ENCODE results near the gene LAD1. TPM values are rescaled to one million over a fixed set of nuclear protein-coding genes. Genes with fewer than 3 reads are reported as not detected.

LAD1 gene
- polyA plus RNA-seq, 1 donor: 28.4 TPM

DNA sequence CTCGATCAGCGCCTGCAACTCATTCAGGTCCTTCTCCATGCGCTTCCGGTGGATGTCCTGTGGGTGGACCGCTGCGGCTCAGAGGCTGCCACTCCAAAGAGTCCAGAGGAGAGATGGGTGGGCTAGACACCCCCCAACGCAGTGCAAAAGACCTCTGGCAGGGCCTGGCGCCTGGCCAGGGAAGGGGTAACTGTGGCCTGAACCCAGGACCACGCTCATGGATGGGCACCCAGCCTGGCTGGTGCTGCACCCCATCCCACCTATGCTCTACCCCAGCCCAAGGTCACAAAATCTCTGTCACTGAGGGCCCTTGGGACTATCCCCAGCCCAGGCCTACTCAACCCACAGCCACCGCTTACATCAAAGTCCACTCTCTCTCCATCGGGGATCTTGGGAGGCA is 33.9 kb downstream of the LAD1 start:
- DNase-seq: no peak

DNA sequence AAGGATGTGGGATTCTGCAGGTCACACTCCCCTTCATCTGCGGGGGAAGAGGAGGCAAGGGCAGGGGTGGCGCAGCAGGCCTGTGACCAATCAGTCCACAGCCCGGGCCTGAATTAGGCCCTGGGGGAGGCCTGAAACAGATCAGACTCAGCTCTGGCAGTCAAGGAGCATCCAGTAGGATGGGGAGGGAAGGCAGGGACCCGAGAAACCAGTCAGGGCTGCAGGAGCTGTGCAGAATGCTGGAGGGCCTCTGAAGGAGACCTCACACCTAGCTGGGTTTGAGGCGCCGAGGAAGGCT is 34.4 kb downstream of the LAD1 start:
- no peak for DNase-seq

DNA sequence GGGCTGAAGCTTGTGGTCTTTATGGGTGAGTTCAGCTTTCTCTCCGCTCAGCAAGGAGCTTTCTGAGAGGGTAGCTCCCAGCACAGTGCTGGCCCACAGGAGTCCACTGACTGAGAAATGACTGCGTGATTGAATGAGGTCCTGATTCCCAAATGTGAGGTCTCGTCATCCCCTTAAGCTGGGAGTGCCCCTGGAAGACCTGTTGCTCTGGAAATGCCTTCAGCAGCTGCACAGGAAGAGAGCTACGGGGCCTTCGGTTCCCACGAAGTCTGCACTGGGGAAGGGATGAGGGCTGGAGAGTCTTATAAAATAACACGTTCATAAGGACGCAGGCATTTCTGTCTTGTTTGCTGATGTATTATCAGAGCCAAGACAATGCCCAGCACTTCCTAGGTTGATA is 35.7 kb downstream of the LAD1 start:
- DNase-seq: no peak

DNA sequence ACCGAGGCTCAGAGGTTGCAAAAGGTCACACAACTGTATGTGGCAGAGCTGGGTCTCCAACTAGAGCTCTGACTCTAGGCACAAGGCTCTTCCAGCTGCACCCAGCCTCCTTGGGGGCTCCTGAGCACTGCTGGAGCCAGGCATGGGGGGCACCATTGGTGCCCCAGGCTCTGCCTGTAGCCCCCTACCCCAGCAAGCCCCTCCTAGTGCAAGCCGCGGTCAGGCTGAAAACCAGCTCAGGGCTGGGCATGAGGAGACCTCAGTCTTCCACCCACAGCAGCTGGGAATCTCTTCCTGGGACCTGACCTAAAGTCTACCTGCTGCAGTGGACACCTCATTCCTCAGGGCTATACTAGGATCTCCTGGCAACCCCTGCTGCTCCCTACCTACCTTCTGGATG is 36.2 kb downstream of the LAD1 start:
- no peak for DNase-seq

DNA sequence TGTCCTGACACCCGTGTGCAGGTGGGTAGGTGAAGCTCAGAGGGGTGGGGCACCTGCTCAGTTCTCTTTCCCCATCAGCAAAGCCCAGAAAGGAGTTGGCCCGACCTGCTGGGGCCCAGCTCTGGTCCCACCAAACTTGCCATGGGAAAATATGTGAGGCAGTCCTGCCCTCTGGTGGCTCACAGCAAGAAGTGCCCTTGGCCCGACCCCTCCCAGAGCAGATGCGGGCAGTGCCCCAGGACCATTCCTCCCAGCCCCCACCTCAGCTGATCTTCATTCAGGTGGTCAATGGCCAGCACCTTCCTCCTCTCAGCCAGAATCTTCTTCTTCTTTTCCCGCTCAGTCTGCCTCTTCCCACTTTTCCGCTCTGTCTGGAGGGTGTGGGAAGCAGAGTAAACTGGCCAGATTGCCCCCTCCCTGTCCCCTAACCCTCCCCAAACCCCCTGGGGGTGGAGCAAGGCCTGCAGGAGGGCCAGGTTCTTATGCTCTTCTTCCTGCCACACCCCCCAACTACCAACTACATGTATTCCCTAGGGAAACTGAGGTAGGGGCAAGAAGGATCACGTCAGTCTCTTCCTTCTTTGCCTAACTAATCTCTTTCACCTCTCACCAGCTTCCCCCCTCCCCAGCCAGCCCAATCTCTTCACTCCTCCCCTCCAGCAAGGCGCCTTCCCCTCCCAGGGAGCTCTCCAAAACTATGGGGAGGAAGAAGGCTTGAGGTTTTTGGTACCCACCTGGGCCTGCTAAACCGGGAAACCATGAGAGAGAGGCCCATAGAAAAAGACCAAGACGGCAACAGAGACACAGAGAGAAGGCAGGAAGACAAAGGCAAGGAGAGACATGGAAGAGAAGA is 37.2 kb downstream of the LAD1 start:
- no peak for DNase-seq

DNA sequence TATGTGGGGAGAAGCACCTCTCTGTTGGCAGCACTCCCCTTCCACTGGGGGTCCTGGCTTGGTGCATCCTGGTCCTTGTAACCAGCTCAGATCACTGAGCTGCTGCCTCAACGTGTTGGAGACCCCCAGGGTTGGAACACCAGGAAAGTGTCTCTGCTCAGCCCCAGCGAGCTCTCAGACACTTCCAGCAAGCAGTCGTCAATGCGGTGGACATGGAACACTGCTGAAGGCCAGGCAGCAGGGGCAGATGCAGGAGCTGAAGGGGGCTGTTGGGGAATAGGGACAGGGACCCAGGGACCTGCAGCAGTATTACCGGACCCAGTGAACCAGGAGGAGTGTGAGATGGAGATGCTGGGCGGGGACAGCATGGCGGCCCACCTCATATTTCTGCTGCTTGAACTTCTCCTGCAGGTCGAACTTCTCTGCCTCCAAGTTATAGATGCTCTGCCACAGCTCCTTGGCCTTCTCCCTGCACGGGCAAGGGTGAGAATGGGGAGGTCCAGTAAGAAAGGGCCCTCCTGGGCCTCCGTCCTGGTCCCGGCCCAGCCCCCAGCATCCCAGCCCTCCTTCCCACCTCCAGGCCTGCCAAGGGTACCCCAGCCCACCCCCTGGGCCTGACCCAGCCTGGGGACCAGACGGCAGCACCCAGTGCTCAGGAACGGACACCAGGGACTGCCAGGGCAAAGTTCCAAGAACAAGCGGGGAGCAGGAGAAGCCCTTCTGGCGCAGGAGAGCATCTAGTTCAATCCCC is 38.0 kb downstream of the LAD1 start:
- DNase-seq: no peak

DNA sequence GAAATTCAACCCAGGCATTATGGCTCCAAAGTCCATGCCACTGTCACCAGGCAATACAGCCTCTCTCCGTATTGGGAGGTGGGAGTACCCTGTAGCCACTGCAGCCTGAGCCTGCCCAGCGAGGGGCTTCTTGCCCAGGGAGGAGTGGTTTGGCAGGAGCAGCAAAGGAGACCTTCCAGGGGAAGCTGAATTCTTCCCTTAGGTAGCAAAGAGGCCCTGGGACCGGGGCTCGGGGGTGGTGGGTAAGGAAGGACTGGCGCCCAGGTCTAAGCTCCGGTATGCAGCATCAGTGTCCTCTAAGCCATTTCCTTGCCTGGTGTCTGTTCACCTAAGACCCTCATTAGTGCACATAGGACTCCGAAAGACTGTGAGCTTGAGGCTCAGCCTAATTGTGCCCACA is 38.6 kb downstream of the LAD1 start:
- DNase-seq: no peak

DNA sequence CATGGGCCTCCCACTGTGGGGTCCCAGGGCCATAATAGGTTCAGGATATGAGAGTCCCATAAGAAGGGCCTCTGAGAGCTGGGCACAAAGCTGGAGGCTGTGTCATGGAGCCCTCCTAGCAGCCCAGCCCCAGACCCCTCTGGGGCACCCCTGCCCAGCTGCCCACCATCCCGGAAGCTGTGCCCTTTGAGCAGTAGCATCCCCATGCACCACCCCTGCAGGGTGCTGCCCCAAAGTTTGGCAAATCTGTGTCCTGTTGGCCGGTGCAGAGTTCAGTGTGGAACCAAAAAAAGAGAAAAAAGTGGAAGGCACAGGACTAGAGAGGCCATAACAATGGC is 39.3 kb downstream of the LAD1 start:
- DNase-seq: no peak

DNA sequence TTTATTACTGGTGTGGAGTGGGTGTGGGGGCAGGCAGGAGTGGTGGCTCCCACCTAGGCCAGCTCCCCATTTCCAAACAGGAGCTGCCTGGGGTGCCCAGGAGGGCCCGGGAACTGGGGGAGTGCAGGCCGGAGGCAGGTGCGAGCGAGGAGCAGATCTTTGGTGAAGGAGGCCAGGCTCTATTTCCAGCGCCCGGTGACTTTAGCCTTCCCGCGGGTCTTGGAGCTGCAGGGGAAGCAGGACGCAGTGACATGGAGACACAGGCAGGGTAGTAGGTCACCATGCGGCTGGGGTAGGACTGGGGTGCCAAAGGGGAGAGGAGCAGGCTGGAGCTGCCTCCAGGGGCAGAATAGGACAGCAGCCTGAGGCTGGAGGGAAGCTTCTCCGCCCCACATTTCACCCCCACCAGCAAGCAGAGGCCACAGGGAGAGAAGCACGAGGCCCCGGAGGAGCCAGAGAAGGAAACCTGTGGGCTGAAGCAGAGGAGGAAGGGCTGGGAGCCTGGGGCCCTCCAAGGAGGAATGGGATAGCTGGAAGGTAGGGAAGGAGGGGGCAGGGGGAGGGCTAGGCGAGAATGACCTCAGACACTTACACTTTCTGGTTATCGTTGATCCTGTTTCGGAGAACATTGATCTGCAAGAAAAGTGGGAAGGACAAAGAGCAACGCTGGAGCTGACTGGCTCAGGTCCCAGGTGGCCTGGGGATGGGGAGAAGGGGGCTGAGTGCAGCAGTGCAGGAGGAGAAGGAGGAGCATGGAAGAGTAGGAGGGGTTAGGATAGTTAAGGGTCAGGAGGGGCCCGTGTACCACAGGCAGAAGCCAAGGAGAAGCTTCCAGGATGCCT is 39.9 kb downstream of the LAD1 start:
- no peak for DNase-seq

DNA sequence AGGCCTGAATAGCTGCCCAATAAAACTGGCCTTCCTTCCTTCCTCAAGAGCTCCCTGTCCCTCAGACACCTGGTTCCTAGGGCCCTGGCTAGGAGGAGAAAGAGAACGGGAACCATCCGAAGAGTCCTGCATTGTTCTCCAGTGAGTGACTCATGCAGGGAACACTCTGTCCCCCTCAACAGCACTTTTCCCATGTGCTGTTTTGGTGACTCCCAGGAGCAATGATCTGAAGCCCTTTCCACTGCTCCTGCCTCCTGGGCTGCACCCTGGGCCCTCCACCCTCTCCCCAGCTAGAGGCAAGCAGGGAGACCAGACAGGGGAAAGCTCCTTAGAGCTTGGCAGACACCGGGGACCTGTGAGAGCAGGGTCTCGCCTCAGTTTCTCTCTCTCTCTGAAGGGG is 40.5 kb downstream of the LAD1 start:
- DNase-seq: no peak

DNA sequence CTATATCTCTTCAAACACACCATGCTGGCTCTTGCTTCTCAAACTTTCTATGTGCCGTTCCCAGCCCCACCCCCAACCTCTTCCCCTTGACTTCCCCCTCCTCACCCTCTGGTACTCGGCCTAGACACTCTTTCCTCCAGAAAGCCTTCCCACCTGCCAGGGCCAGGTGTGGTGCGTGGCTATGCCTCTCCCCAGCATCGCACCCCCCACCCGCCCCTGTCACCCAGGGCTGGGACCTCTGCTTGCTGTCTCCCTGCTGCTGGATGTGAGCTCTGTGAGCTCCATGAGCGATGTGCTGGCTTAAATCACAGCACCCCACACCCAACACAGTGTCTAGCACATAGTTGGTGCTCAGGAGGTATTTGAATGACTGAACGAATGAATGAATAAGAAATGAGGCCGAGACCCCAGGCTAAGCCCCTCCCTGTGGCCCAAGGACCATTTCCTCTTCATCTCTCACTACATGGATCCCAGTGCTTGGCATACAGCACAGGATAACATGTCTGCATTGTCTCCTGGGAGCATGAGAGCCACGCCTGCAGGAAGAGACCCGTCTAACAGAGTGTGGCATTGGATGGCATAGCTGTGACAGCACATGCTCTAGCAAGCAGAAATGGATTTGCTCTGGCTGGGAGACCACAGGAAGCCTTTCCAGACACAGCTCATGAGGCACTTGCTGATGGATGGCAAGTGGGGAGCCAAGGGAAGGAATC is 41.3 kb downstream of the LAD1 start:
- no peak for DNase-seq

DNA sequence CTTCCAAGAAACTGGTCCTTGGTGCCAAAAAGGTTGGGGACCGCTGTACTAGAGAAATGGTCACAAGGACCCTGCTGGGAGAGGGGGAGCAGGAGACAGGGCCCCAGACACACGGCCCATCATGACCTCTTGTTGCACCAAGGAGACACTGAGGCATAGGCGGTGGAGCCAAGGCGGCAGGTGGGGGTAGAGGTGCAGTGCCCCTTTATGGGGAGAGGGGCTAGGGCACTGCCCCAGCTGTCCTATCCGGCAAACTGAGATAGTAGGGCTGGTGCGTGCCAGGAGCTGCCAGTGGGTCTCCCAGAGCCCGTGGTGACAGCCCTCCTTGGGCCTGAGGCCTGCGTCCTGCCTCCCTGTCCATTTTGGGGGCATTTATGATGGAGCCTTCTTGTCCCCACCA is 41.9 kb downstream of the LAD1 start:
- DNase-seq: no peak

DNA sequence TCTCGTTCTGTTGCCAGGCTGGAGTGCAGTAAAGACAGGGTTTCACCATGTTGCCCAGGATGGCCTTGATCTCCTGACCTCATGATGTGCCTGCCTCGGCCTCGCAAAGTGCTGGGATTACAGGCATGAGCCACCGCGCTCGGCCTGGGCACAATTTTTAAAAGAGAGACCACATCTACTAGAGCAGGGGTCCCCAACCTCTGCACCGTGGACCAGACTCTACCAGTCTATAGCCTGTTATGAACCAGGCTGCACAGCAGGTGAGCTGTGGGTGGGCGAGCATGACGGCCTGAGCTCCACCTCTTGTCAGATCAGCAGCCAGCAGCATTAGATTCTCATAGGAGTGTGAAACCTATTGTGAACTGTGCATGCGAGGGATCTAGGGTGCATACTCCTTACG is 42.4 kb downstream of the LAD1 start:
- no peak for DNase-seq

DNA sequence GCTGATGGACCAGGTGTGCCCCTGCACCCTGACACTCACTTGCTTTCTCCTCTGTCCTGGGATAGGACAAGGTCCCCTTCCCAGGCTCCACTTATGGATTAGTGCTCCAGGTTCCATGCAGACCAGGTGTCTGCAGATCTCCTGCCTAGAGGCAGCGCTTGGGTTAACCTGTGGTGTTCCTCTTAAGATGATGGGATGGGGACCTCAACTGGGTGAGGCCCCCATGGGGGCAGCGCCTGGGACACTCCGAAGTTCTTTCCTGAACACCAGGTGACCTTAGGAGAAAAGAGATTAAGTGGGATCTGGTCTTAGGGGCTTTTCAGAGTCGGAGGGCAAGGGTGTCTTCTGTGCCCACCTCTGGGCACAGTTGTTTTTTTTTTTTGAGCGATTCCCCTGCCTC is 42.9 kb downstream of the LAD1 start:
- DNase-seq: no peak

DNA sequence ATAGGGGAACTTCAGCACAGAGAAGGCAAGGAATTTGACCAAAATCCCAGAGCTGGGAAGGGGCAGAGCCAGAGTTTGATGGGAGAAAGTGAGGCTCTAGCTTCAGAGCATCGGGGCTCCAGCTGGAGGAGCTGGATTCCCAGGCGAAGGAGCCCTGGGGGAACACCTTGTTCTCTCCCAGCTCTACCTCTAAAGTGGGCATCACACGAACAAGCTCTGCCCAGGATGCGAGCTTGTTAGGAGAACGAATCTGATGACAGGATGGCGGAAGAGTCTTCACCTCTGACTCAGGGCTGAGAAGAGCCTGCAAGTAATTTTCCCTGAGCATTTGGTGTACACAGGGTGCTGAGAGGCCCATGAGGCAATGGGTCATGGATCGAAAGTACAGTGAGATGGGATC is 43.7 kb downstream of the LAD1 start:
- no peak for DNase-seq

DNA sequence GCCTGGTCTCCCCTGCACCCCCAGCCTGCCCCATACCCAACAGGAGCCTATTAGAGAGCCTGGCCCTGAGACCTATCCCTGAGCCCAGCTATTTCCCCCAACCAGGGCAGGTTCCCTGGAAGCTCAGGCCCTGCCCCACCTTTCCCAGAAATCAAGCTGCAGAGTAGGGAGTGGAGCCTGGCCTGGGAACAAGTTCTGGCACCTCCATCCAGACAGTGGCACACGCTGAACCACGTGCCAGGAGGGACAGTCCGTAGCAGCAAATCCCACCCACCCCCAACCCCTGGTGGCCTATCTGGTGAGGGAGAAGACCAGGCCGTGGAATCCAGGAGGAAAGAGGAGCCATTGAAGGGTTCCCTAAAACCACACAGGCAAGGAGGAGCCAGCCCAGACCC is 44.2 kb downstream of the LAD1 start:
- DNase-seq: no peak

DNA sequence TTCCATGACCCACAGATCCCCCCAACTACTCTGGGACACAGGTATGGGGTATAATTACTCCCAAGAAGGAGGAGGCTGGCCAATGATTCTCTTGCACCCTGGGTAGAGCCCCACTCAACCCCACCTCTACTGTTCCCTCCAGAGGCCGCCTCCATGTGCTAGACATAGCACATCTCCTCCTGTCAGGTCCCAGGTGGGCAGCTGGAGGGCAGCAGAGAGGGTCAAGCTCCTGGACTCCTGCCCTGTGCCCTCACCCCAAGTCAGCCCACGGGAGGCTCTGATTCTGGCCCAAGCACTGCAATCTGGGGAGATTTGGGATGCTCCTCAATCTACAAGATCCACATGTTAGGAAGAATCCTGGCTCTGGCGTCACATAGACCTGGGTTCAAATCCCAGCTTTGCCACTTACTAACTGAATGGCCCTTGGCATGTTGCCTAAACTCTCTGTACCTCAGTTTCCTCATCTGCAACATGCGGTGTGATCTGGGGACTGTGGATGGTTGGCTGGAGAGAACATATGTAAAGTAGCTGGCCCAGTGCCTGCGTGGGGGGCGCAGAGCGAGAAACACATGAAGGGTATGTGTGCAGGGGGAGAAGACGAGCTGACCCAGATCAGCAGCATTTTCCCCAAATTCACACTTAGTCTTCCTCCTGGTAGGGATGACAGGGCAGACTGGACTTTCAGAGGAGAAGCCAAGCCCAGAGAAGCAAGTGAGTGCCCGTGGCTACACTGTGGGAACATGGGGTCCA is 44.8 kb downstream of the LAD1 start:
- DNase-seq: no peak

DNA sequence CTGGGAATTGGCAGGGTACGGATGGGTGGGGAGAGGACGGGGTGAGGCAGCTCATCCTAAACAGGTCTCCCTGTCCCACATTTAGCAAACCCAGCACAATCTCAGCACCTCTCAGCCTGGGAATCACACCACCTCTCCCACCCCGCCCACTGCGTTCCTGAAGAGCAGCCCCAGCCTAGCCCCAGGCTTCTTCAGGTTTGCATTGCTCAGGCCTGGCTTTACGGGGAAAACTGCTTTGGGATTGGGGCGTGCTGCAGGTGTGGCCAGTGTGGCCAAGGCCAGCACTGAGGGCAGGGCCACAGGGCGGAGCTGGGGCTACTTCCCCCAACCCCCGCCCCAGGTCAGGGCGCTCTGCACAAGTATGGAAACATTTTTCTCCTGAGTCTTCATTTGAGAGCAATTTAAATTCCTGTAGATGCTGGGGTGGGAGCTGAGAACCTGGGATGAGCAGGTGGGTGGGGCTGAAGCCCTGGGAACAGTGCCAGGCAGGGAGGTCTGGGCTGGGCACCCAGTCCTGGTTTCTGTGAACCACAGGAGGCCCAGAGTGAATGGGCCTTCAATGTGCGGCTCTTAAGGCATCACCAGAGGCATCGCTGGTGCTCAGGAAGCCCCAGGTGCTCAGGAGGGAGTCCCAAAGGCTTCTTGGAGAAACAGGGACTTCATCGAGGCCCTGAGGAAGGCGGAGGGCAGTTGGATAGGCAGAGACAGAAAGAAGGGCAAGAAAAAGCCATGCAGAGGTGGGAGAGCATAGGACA is 45.8 kb downstream of the LAD1 start:
- no peak for DNase-seq

DNA sequence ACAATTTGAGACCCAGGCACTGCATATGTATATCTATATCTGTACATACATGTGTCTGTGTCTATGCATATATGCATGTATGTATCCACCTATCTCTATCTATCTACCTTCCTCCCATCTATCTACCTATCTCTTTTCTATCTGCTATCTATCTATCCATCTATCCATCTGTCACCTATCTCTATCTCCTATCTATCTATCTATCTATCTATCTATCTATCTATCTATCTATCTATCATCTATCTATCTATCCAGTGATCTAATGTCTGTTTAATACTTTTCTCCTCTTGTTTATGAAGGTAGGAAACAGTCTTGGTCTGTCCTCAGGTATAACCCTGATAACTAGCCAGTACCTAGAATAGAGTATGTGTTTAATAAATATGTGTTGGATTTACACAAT is 47.5 kb downstream of the LAD1 start:
- DNase-seq: no peak

DNA sequence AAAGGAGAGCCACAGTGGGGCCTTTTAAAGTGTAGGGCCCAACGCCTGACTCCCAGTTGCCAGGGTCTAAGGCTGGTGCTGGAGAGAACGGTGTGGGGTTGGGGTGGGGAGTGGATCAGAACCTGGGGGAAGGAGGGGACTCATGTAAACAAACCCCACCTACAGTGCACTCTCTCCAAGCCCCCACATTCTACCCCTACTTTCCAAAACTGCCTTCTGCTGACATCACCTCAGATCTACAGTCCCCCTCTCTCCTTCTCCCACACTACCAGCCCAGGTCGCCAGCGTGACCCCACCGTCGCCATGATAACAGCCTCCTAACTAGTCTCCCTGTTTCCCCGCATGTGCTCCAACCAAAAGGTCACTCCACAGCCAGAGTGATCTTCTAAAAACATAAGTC is 48.2 kb downstream of the LAD1 start:
- DNase-seq: no peak

DNA sequence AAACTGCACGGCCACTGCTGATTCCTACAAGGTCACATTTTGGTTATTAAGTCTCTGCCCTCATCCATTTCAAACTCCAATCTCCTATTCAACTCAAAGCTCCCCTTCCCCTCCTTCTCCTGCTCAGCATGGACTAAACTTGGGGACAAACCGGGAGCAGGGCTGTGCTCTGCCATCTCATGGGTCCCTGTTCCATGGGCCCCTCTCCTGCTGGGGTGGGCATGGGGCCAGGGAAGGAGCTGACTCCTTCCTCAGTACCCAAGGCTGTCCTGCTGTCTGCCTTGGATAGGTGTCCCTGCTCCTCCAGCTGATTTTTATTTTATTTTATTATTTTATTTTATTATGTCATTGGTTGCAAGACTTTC is 48.8 kb downstream of the LAD1 start:
- no peak for DNase-seq
